Osteocyte (in vitro differentiated cells): ENCODE data around the gene LLCFC1. TPM values are rescaled to one million over a fixed set of nuclear protein-coding genes. Genes with fewer than 3 reads are reported as not detected.

Experiments
- DNase-seq: peaks from one replicate; pipeline ENCODE4 v3.0.0; 2021; ENCODE audit warnings: mixed read lengths; ENCODE audit not compliant: unreplicated experiment; ENCODE audit errors: extremely low spot score
- H3K27ac Mint-ChIP-seq: one replicate; pipeline ENCODE4 v1.8.0; 2021; ENCODE audit warnings: mild to moderate bottlenecking, mixed read lengths; ENCODE audit not compliant: unreplicated experiment
- H3K27me3 Mint-ChIP-seq: one replicate; pipeline ENCODE4 v1.8.0; 2021; ENCODE audit warnings: mixed read lengths; ENCODE audit not compliant: unreplicated experiment
- H3K36me3 Mint-ChIP-seq: one replicate; pipeline ENCODE4 v1.8.0; 2021; ENCODE audit warnings: mixed read lengths; ENCODE audit not compliant: unreplicated experiment
- H3K4me1 Mint-ChIP-seq: one replicate; pipeline ENCODE4 v1.8.0; 2021; ENCODE audit warnings: mixed read lengths; ENCODE audit not compliant: unreplicated experiment
- H3K4me3 Mint-ChIP-seq: one replicate; pipeline ENCODE4 v1.8.0; 2021; ENCODE audit warnings: mild to moderate bottlenecking, moderate library complexity, mixed read lengths; ENCODE audit not compliant: unreplicated experiment
- H3K9me3 Mint-ChIP-seq: one replicate; pipeline ENCODE4 v1.8.0; 2021; ENCODE audit warnings: mixed read lengths; ENCODE audit not compliant: unreplicated experiment
- CTCF ChIP-seq: fragments of 200-600 bp; sonication (generic); IDR thresholded peaks from 2 replicates; pipeline ENCODE4 v1.5.0; 2021; ENCODE audit warnings: antibody characterized with exemption, mild to moderate bottlenecking, moderate library complexity
- total RNA-seq: library from RNA; stranded (reverse); gene quantifications from 2 replicates; pipeline ENCODE4 v1.2.1, GENCODE V29; 2021

The LLCFC1 gene
- total RNA-seq, 1 donor from 2014 or later: not detected

GRCh38 chr7:142898377-142899170, 40.7 kb upstream of the LLCFC1 start:
- H3K9me3 Mint-ChIP-seq: no peaks in the 10 kb centered on the region

GRCh38 chr7:142899661-142900060, 39.6 kb upstream of the LLCFC1 start:
- no peaks in the 10 kb centered on the region for H3K36me3 Mint-ChIP-seq
- H3K4me1 Mint-ChIP-seq: no peaks in the 10 kb centered on the region
- H3K27ac Mint-ChIP-seq: no peak overlapping the region
- DNase-seq: no peak
- peaks cover 12% of the 10 kb centered on the region for H3K27me3 Mint-ChIP-seq
- H3K9me3 Mint-ChIP-seq: no peaks in the 10 kb centered on the region
- no peak for TF ChIP-seq CTCF
- no peak overlapping the region for H3K4me3 Mint-ChIP-seq

More at GRCh38 chr7:142898377-142899170, 40.7 kb upstream of the LLCFC1 start:
- Mint-ChIP-seq H3K4me1 (no peaks in the 10 kb centered on the region), H3K36me3 (no peaks in the 10 kb centered on the region), H3K4me3 (no peak overlapping the region), H3K27me3 (peaks cover 12% of the 10 kb centered on the region), H3K27ac (no peak overlapping the region)
- DNase-seq: no peak
- TF ChIP-seq CTCF: no peak

- Mint-ChIP-seq H3K36me3 (no peaks in the 10 kb centered on the region), H3K4me3 (no peak overlapping the region), H3K27me3 (peaks cover 8% of the 10 kb centered on the region), H3K4me1 (no peaks in the 10 kb centered on the region), H3K27ac (no peak overlapping the region), H3K9me3 (peaks cover 4% of the 10 kb centered on the region)
- DNase-seq: no peak
- TF ChIP-seq CTCF: no peak
These were observed 37.6 kb upstream of the LLCFC1 start for GRCh38 chr7:142901426-142902259.

GRCh38 chr7:142904128-142904527, 35.2 kb upstream of the LLCFC1 start:
- Mint-ChIP-seq H3K4me3 (no peak overlapping the region), H3K27me3 (peaks cover 8% of the 10 kb centered on the region), H3K36me3 (no peaks in the 10 kb centered on the region), H3K4me1 (no peaks in the 10 kb centered on the region), H3K9me3 (peaks cover 4% of the 10 kb centered on the region), H3K27ac (no peak overlapping the region)
- TF ChIP-seq CTCF: no peak
- no peak for DNase-seq

- Mint-ChIP-seq H3K4me3 (no peak overlapping the region), H3K27ac (no peak overlapping the region), H3K9me3 (peaks cover 4% of the 10 kb centered on the region), H3K27me3 (peaks cover 6% of the 10 kb centered on the region), H3K4me1 (no peaks in the 10 kb centered on the region), H3K36me3 (no peaks in the 10 kb centered on the region)
- no peak for DNase-seq
- no peak for TF ChIP-seq CTCF
These were observed 33.5 kb upstream of the LLCFC1 start for GRCh38 chr7:142905759-142906158.
